Activated T-helper 17 cell treated with anti-CD3 and anti-CD28 coated beads, Interleukin-2, amount 50 U/mL, for 72 hours (primary cell): ENCODE results near the gene LCN1. TPM values are rescaled to one million over a fixed set of nuclear protein-coding genes. Genes with fewer than 3 reads are reported as not detected.
"Not testable (repeated sequence)": the region's sequence is repeated elsewhere in the genome, so short reads cannot be mapped to it uniquely, and the experiment has no call there.

ENCODE experiments used
- ATAC-seq: fragments of 150-1000 bp; cut with Tn5 transposase; replicated peaks from 2 replicates; pipeline ENCODE4 v1.10.0; 2021; ENCODE audit warnings: mild to moderate bottlenecking, moderate library complexity
- H3K27ac Mint-ChIP-seq: one replicate; pipeline ENCODE4 v1.8.0; 2022; ENCODE audit warnings: mixed read lengths
- H3K27me3 Mint-ChIP-seq: one replicate; pipeline ENCODE4 v1.8.0; 2022; ENCODE audit warnings: mixed read lengths
- H3K36me3 Mint-ChIP-seq: one replicate; pipeline ENCODE4 v1.8.0; 2022; ENCODE audit warnings: low read depth, mild to moderate bottlenecking, mixed read lengths
- H3K4me1 Mint-ChIP-seq: one replicate; pipeline ENCODE4 v1.8.0; 2022; ENCODE audit warnings: mixed read lengths
- H3K4me3 Mint-ChIP-seq: one replicate; pipeline ENCODE4 v1.8.0; 2022; ENCODE audit warnings: mild to moderate bottlenecking, mixed read lengths
- H3K9me3 Mint-ChIP-seq: one replicate; pipeline ENCODE4 v1.8.0; 2022; ENCODE audit warnings: mixed read lengths
- total RNA-seq, 2 donors: library from RNA; stranded (reverse); gene quantifications; one replicate each; pipeline ENCODE4 v1.2.3, GENCODE V29; 2022

Gene LCN1
- total RNA-seq, 2 donors from 2014 or later = not detected

DNA sequence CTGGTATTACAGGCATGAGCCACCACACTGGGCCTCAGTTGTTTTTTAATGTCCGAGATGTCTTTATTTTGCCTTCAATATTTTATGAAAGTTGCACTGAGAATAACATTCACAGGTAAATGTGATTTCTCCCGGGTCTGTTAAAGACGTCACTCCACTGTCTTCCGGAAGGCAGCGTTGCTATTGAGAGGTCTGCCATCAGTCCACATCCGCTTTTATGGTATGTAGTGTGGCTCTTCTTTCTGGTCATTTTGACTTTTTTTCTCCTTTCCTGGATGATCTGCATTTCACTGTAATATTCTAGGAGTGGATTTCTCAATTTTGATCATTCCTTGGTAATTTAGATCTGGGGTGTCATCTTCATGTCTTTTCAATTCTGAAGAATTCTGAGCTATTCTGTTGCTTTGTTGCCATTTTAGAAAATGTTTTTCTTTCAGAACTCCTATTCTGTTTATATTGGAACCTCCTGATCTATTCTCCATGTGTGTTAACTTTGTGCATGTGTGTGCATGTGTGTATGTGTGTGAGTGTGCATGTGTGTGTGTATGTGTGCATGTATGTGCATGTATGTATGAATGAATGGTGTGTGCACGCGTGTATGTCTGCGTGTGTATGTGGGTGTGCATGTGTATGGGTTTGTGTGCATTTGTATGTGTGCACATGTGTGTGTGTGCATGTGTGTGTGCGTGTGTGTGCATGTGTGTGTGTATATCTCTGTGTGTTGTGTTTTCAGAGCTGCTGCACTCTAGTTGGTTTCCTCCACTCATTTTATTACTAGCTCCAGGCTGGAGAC is 1.9 kb upstream of the LCN1 start:
- no peak overlapping the region for H3K27ac Mint-ChIP-seq
- H3K4me3 Mint-ChIP-seq = no peak overlapping the region
- ATAC-seq = no peak
- no peaks in the 10 kb centered on the region for H3K9me3 Mint-ChIP-seq
- no peaks in the 10 kb centered on the region for H3K36me3 Mint-ChIP-seq
- no peaks in the 10 kb centered on the region for H3K4me1 Mint-ChIP-seq
- peaks cover 3% of the 10 kb centered on the region for H3K27me3 Mint-ChIP-seq

DNA sequence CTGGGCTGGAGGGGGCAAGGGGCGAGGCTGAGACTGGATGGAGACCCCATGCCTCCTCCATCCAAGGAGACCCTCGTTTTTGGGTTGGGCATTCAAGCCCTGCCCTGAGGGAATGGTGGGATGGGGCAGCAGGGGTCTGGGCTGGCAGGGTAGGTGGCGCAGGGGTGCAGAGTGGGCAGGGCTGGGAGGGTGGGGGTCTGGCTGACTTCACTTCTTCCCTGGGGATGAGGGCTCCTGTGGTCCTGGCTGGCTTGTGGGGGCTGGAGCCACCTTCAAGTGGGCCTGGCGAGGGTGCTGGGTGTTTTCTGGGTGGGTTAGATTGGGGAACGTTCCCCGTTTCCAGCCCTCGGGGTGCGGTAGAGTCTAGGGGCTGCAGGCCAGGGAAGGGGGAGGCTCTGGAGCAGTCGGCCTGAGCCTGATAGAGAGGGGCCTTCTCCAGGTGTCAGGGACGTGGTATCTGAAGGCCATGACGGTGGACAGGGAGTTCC is 412 bp downstream of the LCN1 start:
- Mint-ChIP-seq H3K4me1 (no peaks in the 10 kb centered on the region), H3K27me3 (peaks cover 3% of the 10 kb centered on the region)
- no peak for ATAC-seq

GRCh38 chr9:135522137-135522877 is 1.1 kb downstream of the LCN1 start:
- H3K27me3 Mint-ChIP-seq = peaks cover 3% of the 10 kb centered on the region

More for the DNA sequence above, 412 bp downstream of the LCN1 start:
- Mint-ChIP-seq H3K4me3 (no peak overlapping the region), H3K27ac (no peak overlapping the region), H3K9me3 (no peaks in the 10 kb centered on the region), H3K36me3 (no peaks in the 10 kb centered on the region)

DNA sequence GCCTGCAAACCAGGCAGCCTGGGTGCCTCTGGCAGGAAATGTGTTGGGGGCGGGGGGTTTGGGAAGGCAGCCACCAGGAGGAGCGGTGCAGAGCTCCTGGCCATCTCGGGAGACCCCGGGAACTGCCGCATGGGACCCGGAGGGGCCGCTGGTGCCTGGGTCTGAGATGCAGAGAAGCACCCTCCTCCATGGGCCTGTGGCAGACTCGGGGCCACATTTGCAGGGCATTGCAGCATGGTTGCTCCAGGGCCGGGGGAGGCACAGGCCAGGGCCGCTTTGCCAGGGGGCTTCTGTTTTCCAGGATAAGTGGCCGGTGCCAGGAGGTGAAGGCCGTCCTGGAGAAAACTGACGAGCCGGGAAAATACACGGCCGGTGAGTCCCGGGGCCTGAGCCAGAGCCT is 1.7 kb downstream of the LCN1 start:
- Mint-ChIP-seq H3K4me1 (no peaks in the 10 kb centered on the region), H3K36me3 (no peaks in the 10 kb centered on the region), H3K9me3 (no peaks in the 10 kb centered on the region), H3K27ac (no peak overlapping the region), H3K27me3 (peaks cover 3% of the 10 kb centered on the region), H3K4me3 (no peak overlapping the region)
- ATAC-seq = no peak

More at GRCh38 chr9:135522137-135522877, 1.1 kb downstream of the LCN1 start:
- no peak for ATAC-seq
- H3K4me1 Mint-ChIP-seq = no peaks in the 10 kb centered on the region
- H3K27ac Mint-ChIP-seq = no peak overlapping the region
- H3K4me3 Mint-ChIP-seq = no peak overlapping the region
- no peaks in the 10 kb centered on the region for H3K9me3 Mint-ChIP-seq
- H3K36me3 Mint-ChIP-seq = no peaks in the 10 kb centered on the region

GRCh38 chr9:135523521-135524129 is 2.4 kb downstream of the LCN1 start:
- H3K4me3 Mint-ChIP-seq = no peak overlapping the region
- H3K27ac Mint-ChIP-seq = no peak overlapping the region
- H3K27me3 Mint-ChIP-seq = peaks cover 3% of the 10 kb centered on the region
- H3K9me3 Mint-ChIP-seq = no peaks in the 10 kb centered on the region
- ATAC-seq = no peak
- no peaks in the 10 kb centered on the region for H3K4me1 Mint-ChIP-seq
- no peaks in the 10 kb centered on the region for H3K36me3 Mint-ChIP-seq

- H3K9me3 Mint-ChIP-seq = no peaks in the 10 kb centered on the region
- peaks cover 2% of the 10 kb centered on the region for H3K27me3 Mint-ChIP-seq
- H3K4me1 Mint-ChIP-seq = no peaks in the 10 kb centered on the region
- no peaks in the 10 kb centered on the region for H3K36me3 Mint-ChIP-seq
- no peak for ATAC-seq
- H3K4me3 Mint-ChIP-seq = no peak overlapping the region
- H3K27ac Mint-ChIP-seq = no peak overlapping the region
Observed at GRCh38 chr9:135524130-135524861, 3.1 kb downstream of the LCN1 start.

GRCh38 chr9:135525241-135526088 is 4.2 kb downstream of the LCN1 start:
- Mint-ChIP-seq H3K36me3 (no peaks in the 10 kb centered on the region), H3K27me3 (no peaks in the 10 kb centered on the region)

DNA sequence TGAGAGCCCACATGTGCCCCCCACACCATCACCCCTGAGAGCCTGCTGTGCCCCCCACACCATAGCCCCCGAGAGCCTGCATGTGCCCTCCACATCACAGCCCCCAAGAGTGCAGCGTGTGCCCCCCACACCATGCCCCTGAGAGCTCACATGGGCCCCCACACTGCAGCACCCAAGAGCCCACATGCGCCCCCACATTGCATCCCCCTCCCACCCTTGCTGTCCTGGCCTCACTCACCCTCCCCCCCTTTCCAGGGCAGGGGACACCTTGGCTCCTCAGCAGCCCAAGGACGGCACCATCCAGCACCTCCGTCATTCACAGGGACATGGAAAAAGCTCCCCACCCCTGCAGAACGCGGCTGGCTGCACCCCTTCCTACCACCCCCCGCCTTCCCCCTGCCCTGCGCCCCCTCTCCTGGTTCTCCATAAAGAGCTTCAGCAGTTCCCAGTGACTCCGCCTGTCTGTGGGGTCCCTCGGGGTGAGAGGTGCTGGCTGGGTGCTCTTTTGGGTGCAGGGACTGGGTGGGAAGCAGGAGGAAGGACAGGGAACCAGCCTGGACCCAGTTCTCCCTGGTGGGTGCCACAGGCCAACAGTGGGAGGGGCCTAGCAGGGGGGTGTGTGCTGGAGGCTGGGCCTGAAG is 5.0 kb downstream of the LCN1 start:
- ATAC-seq = no peak
- Mint-ChIP-seq H3K9me3 (no peaks in the 10 kb centered on the region), H3K36me3 (no peaks in the 10 kb centered on the region), H3K27me3 (no peaks in the 10 kb centered on the region), H3K4me3 (no peak overlapping the region), H3K27ac (no peak overlapping the region), H3K4me1 (no peaks in the 10 kb centered on the region)

More at GRCh38 chr9:135525241-135526088, 4.2 kb downstream of the LCN1 start:
- Mint-ChIP-seq H3K27ac (no peak overlapping the region), H3K9me3 (no peaks in the 10 kb centered on the region), H3K4me1 (no peaks in the 10 kb centered on the region), H3K4me3 (no peak overlapping the region)
- no peak for ATAC-seq

DNA sequence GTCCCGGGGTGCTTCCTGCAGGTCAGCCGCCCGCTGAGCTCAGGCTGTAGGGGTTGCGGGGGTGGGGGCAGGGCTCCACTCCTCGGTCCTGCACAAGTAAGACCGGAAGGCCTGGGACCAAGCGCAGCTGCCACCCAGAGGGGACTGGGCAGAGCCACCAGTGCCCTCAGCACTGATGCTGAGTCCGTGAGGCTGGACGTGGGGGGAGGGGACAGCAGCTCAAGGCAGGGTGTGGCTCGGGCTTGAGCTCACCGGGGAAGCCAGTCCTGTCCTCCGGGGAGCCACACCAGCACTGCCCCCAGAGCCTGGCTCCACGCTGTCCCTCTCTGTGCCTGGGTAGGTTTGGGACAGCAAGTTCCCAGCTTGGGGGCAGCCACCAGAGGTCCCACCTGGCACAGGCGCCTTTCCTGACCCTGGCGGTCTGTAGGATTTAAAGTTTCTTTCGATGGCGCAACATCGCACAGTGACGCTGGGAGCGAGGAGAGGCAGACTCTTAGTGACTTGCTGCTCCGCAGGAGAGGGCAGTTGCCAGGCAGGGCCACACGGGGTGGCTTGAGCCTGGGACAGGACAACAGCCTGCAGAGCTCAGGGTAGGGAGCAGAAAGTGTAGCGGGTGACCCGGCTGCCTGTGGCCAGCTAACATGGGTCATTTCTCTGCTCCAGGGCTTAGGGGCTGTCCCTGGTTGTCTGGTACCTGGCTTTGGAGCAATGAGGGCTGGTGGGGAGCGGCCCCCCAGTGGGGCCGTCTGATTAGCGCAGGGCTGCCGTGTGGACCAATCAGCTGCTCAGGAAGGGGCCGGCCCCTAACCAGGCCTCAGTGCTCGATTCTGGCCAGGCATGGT is 5.7 kb downstream of the LCN1 start:
- peaks cover 5% of the 10 kb centered on the region for H3K27me3 Mint-ChIP-seq
- no peaks in the 10 kb centered on the region for H3K4me1 Mint-ChIP-seq
- H3K27ac Mint-ChIP-seq = no peak overlapping the region
- no peak for ATAC-seq
- no peak overlapping the region for H3K4me3 Mint-ChIP-seq
- no peaks in the 10 kb centered on the region for H3K9me3 Mint-ChIP-seq
- H3K36me3 Mint-ChIP-seq = no peaks in the 10 kb centered on the region

GRCh38 chr9:135528842-135529435 is 7.7 kb downstream of the LCN1 start:
- not testable (repeated sequence) for H3K27ac Mint-ChIP-seq, H3K4me3 Mint-ChIP-seq, H3K9me3 Mint-ChIP-seq, H3K36me3 Mint-ChIP-seq, H3K4me1 Mint-ChIP-seq
- peaks cover 11% of the 10 kb centered on the region for H3K27me3 Mint-ChIP-seq
- peak; percentile 32 for ATAC-seq

GRCh38 chr9:135530146-135530545 is 8.9 kb downstream of the LCN1 start:
- Mint-ChIP-seq H3K4me1 (no peaks in the 10 kb centered on the region), H3K27ac (peak overlapping the region; percentile 2), H3K36me3 (no peaks in the 10 kb centered on the region), H3K4me3 (no peak overlapping the region), H3K9me3 (no peaks in the 10 kb centered on the region), H3K27me3 (peaks cover 19% of the 10 kb centered on the region)
- no peak for ATAC-seq

DNA sequence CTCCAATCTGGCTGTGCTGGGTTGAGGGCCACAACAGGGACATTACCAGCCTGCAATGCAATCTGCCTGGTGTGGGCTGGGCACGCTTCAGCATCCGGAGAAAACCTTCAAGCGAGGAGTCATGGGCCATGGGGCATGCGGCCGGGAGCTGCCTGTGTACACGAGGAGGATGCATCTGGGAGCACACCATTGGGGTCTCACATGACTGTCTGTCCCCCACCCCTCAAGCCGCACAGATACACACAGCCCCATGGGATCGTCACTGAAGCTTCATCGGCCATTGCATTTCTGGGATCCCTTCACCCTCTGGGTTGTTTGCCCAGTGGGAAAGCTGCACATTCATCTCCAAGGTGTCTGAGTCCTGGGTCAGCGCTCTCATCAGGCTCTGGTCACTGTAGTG is 9.9 kb downstream of the LCN1 start:
- peaks cover 19% of the 10 kb centered on the region for H3K27me3 Mint-ChIP-seq
- no peak for ATAC-seq
- no peaks in the 10 kb centered on the region for H3K9me3 Mint-ChIP-seq
- H3K4me3 Mint-ChIP-seq = no peak overlapping the region
- no peaks in the 10 kb centered on the region for H3K4me1 Mint-ChIP-seq
- no peaks in the 10 kb centered on the region for H3K36me3 Mint-ChIP-seq
- no peak overlapping the region for H3K27ac Mint-ChIP-seq
